Measurements from ENCODE around the gene LDHD. TPM values are rescaled to one million over a fixed set of nuclear protein-coding genes. Genes with fewer than 3 reads are reported as not detected.
"Not testable (repeated sequence)": the region's sequence is repeated elsewhere in the genome, so short reads cannot be mapped to it uniquely, and the experiment has no call there.

The LDHD gene
- polyA plus RNA-seq, 4 donors = 8.7 to 33.8 (median 19.5) TPM

DNA sequence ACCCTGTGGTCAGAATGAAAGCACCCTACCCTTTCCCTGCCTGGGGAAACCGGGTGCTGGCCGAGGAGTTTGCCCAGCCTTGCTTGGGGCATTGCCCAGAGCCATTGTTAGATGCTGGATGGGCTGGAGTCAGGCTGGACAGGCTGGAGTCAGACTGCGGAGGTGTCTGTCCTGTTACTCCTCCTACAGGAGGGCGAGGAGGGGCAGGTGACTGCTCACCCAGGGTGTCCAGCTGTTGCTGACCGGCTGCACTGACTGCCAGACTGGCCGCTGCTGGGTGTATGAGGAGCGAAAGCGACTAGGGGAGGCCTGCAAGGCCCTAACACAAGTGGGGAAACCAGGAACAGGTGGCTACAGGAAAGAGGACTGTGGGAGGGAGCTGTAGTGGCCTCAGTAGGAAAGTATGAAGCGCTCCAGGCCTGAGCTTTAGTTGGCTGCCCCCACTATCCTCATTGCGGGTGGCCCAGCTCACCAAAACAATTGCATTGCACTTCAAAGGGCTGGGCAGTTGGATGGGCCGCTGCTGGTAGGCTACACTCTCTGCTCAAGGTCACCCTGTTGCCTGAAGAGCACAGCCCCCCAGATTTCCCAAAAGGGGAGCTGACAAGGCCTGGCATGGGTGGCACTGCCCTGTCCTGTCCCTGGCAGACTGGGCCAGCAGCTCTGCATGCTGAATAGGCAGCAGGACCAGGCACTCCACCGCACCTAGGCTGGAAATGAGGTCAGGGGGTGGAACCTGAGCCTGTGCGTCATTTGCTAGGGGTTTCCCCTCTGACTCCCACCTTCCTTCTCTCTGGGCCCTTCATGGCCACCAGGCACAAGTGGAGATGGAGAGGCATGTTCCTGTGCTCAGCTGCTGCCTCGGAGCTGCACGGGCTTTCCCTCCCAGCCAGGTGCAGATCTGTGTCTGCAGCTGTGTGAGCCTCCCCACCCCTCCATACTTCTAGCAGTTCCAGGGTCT lies 18.4 kb downstream of the LDHD start:
- FAIRE-seq (no peak), DNase-seq (peak in 1 of 2 donors; percentile 26)
- H3K36me3 ChIP-seq (ENCODE audit: control insufficient read depth in 3 of 3, insufficient read depth in 2 of 3, low read depth in 1 of 3, low read length in 3 of 3) = peaks cover 0 to 45% (median 3%) of the 10 kb centered on the region in 3 donors
- H3K27me3 ChIP-seq (ENCODE audit: control insufficient read depth in 3 of 3, insufficient read depth in 3 of 3, low read length in 3 of 3) = no peaks in the 10 kb centered on the region
- H3K4me3 ChIP-seq (ENCODE audit: low read depth in 1 of 3, low read length in 3 of 3) = no peak overlapping the region
- WGBS, 3 donors = 83 to 85% (median 85%) methylated on average over 14 to 15 of the region's 15 CpGs
- H3K4me1 ChIP-seq (ENCODE audit: control insufficient read depth in 3 of 3, insufficient read depth in 2 of 3, low read depth in 1 of 3, low read length in 2 of 3) = peaks cover 0 to 8% (median 4%) of the 10 kb centered on the region in 3 donors
- peak overlapping the region in 1 of 3 donors; percentile 3 for H3K27ac ChIP-seq (ENCODE audit: low read depth in 1 of 3, low read length in 2 of 3)
- H3K9me3 ChIP-seq (ENCODE audit: control insufficient read depth in 2 of 2, insufficient read depth in 1 of 2, low read depth in 1 of 2, low read length in 1 of 2) = no peaks in the 10 kb centered on the region

DNA sequence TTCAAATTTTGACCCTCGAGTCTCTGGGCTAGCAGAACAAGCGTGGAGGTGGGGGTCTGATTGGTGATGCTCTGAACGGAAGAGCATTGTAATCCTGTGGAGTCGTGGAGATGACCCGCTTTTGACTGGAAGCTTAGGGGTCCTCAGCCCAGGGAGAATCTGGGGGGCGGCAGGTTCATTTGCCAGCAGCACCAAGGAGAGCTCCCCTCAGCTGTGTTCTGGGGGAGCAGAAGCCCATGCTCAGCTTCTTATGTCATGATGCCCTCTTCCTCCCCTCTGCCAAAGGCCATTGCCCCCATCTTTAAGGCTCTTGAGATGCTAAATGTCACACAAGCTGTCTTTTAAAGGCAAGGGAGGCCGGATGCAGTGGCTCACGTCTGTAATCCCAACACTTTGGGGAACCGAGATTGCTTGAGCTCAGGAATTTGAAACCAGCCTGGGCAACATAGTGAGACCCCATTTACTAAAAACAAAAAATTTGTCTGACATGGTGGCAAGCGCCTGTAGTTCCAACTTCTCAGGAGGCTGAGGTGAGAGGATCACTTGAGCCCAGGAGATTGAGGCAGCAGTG lies 19.3 kb downstream of the LDHD start:
- DNase-seq (no peak), FAIRE-seq (no peak)
- Histone ChIP-seq H3K36me3 (ENCODE audit: control insufficient read depth in 3 of 3, insufficient read depth in 2 of 3, low read depth in 1 of 3, low read length in 3 of 3) (peaks cover 0 to 42% (median 3%) of the 10 kb centered on the region in 3 donors), H3K4me1 (ENCODE audit: control insufficient read depth in 3 of 3, insufficient read depth in 2 of 3, low read depth in 1 of 3, low read length in 2 of 3) (peaks cover 0 to 8% (median 7%) of the 10 kb centered on the region in 3 donors), H3K27me3 (ENCODE audit: control insufficient read depth in 3 of 3, insufficient read depth in 3 of 3, low read length in 3 of 3) (no peaks in the 10 kb centered on the region), H3K9me3 (ENCODE audit: control insufficient read depth in 2 of 2, insufficient read depth in 1 of 2, low read depth in 1 of 2, low read length in 1 of 2) (no peaks in the 10 kb centered on the region), H3K27ac (ENCODE audit: low read depth in 1 of 3, low read length in 2 of 3) (no peak overlapping the region), H3K4me3 (ENCODE audit: low read depth in 1 of 3, low read length in 3 of 3) (no peak overlapping the region)
- WGBS, 3 donors = 91 to 92% (median 91%) methylated on average over 10 of the region's 10 CpGs

DNA sequence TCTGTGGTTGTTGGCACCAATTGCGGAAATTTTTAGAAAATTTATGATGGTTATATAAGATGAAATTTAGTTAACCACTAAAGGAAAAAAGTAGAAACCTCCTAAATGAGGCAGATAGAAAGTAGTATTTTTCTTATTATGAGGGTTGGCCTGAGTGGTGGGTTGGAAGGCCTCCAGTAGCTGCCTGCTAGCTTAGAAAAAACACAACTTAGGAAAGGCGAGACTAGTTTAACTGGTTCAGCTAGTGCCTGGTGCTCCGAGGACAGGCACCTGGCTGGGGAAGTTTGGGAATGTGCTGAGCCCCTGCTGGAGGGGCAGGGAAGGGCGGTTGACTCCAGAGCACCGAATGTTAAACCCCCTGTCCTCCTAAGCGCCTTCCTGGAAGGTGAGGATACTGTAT lies 19.9 kb downstream of the LDHD start:
- Histone ChIP-seq H3K4me3 (ENCODE audit: low read depth in 1 of 3, low read length in 3 of 3) (no peak overlapping the region), H3K27me3 (ENCODE audit: control insufficient read depth in 3 of 3, insufficient read depth in 3 of 3, low read length in 3 of 3) (no peaks in the 10 kb centered on the region), H3K36me3 (ENCODE audit: control insufficient read depth in 3 of 3, insufficient read depth in 2 of 3, low read depth in 1 of 3, low read length in 3 of 3) (peaks cover 0 to 42% (median 3%) of the 10 kb centered on the region in 3 donors), H3K27ac (ENCODE audit: low read depth in 1 of 3, low read length in 2 of 3) (no peak overlapping the region), H3K9me3 (ENCODE audit: control insufficient read depth in 2 of 2, insufficient read depth in 1 of 2, low read depth in 1 of 2, low read length in 1 of 2) (no peaks in the 10 kb centered on the region), H3K4me1 (ENCODE audit: control insufficient read depth in 3 of 3, insufficient read depth in 2 of 3, low read depth in 1 of 3, low read length in 2 of 3) (peaks cover 0 to 8% (median 7%) of the 10 kb centered on the region in 3 donors)
- FAIRE-seq (no peak), DNase-seq (no peak)
- WGBS, 3 donors = 47 to 71% (median 55%) methylated on average over 6 of the region's 6 CpGs

DNA sequence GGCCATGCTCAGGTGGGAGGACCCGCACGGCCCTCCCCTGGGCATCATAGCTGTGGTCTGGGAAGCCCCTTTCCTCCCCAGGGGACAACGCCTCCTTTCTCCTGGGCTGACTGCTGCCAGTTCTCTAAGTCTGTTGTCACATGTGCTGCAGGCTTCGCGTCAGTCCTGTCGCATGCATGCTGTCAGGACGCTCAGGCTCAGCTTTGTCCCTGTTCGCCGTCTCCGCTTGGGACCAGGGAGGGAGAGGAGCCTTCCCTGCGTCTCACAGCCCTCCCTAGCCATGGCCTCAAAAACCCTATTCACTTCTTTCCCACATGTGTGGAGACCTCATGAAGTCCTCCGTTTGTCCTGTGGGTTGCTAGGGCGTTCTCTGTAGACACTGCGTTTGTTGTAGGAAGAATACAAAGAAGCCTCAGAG lies 21.4 kb downstream of the LDHD start:
- Histone ChIP-seq H3K4me1 (ENCODE audit: control insufficient read depth in 3 of 3, insufficient read depth in 2 of 3, low read depth in 1 of 3, low read length in 2 of 3) (peaks cover 0 to 8% (median 7%) of the 10 kb centered on the region in 3 donors), H3K9me3 (ENCODE audit: control insufficient read depth in 2 of 2, insufficient read depth in 1 of 2, low read depth in 1 of 2, low read length in 1 of 2) (no peaks in the 10 kb centered on the region), H3K27ac (ENCODE audit: low read depth in 1 of 3, low read length in 2 of 3) (no peak overlapping the region), H3K27me3 (ENCODE audit: control insufficient read depth in 3 of 3, insufficient read depth in 3 of 3, low read length in 3 of 3) (no peaks in the 10 kb centered on the region), H3K4me3 (ENCODE audit: low read depth in 1 of 3, low read length in 3 of 3) (no peak overlapping the region), H3K36me3 (ENCODE audit: control insufficient read depth in 3 of 3, insufficient read depth in 2 of 3, low read depth in 1 of 3, low read length in 3 of 3) (peaks cover 0 to 41% (median 3%) of the 10 kb centered on the region in 3 donors)
- DNase-seq (no peak), FAIRE-seq (no peak)
- WGBS, 3 donors = 90 to 99% (median 93%) methylated on average over 14 of the region's 14 CpGs

DNA sequence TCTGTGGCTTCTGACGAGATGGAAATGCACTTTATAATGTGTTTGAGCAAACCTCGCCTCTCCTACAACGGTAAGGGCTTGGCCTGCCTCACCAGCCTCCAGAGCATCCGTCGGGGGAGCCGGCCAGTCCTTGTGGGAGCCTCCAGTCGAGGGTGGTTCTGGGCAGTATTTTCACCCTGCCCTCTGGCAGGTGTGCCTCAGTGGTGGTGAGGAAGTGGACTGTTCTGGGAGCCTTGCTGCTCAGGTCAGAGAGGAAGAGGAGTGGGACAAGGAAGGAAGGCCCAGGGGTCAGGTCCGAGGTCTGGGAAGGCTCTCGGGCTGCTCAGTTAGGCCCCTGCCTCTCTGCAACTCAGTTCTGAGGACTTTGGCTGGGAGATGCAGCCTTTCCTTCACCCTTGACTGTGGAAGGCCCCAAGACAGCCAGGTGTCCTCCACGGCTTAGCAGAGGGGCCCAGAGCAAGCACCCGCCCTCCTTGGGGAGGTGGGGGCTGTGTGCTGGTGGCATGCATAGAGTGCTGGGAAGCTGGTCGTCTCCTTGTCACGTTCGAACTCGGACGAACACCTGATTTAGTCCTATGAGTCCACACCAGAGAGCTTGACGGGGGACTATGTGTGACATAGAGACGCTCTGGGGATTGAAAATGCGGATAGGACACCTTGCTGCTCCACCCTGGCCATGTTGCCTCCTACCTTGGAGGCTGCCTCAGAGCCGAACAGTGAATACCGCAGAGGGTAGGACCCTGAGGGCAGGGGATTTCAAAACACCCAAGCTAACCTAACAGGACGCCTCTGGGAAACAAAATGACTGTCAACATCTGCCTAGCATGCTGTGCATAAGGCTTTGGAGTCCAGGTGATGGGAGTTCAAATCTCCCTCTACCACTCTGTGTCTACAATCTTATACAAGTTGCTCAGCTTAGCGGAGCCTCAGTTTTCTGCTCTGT lies 22.7 kb downstream of the LDHD start:
- H3K36me3 ChIP-seq (ENCODE audit: control insufficient read depth in 3 of 3, insufficient read depth in 2 of 3, low read depth in 1 of 3, low read length in 3 of 3) = peaks cover 0 to 34% (median 3%) of the 10 kb centered on the region in 3 donors
- peaks cover 0 to 8% (median 7%) of the 10 kb centered on the region in 3 donors for H3K4me1 ChIP-seq (ENCODE audit: control insufficient read depth in 3 of 3, insufficient read depth in 2 of 3, low read depth in 1 of 3, low read length in 2 of 3)
- no peak overlapping the region for H3K27ac ChIP-seq (ENCODE audit: low read depth in 1 of 3, low read length in 2 of 3)

DNA sequence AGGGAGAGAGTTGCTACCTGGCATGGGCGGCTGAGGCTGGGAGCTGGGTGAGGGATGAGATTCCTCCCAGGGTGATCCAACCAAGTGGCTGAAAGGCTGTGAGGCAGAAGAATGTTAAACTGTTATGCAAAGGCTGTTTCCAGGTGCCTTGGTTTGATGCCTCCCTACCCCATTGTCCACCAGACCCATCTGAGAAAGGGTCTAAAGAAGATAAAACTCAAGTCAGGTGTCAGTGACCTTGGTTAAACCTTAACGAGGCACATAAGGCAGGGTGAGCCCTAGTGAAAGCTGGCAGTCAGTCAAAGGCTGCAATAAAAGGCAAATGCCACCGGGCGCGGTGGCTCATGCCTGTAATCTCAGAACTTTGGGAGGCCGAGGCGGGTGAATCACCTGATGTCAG lies 23.8 kb downstream of the LDHD start:
- peak overlapping the region in 1 of 3 donors; percentile 54 for H3K27ac ChIP-seq (ENCODE audit: low read depth in 1 of 3, low read length in 2 of 3)
- WGBS, 3 donors = 14 to 55% (median 37%) methylated on average over 7 of the region's 7 CpGs
- peak; percentile 51 to 88 for DNase-seq
- no peak overlapping the region for H3K4me3 ChIP-seq (ENCODE audit: low read depth in 1 of 3, low read length in 3 of 3)
- H3K27me3 ChIP-seq (ENCODE audit: control insufficient read depth in 3 of 3, insufficient read depth in 3 of 3, low read length in 3 of 3) = no peaks in the 10 kb centered on the region
- peaks cover 3 to 9% (median 7%) of the 10 kb centered on the region in 3 donors for H3K4me1 ChIP-seq (ENCODE audit: control insufficient read depth in 3 of 3, insufficient read depth in 2 of 3, low read depth in 1 of 3, low read length in 2 of 3)
- peaks cover 0 to 27% (median 3%) of the 10 kb centered on the region in 3 donors for H3K36me3 ChIP-seq (ENCODE audit: control insufficient read depth in 3 of 3, insufficient read depth in 2 of 3, low read depth in 1 of 3, low read length in 3 of 3)
- no peak for FAIRE-seq
- no peaks in the 10 kb centered on the region for H3K9me3 ChIP-seq (ENCODE audit: control insufficient read depth in 2 of 2, insufficient read depth in 1 of 2, low read depth in 1 of 2, low read length in 1 of 2)

More for the DNA sequence above, 22.7 kb downstream of the LDHD start:
- 91% methylated on average over 23 of the region's 23 CpGs for WGBS, 3 donors
- DNase-seq = no peak
- Histone ChIP-seq H3K4me3 (ENCODE audit: low read depth in 1 of 3, low read length in 3 of 3) (no peak overlapping the region), H3K27me3 (ENCODE audit: control insufficient read depth in 3 of 3, insufficient read depth in 3 of 3, low read length in 3 of 3) (no peaks in the 10 kb centered on the region), H3K9me3 (ENCODE audit: control insufficient read depth in 2 of 2, insufficient read depth in 1 of 2, low read depth in 1 of 2, low read length in 1 of 2) (no peaks in the 10 kb centered on the region)
- FAIRE-seq = no peak

DNA sequence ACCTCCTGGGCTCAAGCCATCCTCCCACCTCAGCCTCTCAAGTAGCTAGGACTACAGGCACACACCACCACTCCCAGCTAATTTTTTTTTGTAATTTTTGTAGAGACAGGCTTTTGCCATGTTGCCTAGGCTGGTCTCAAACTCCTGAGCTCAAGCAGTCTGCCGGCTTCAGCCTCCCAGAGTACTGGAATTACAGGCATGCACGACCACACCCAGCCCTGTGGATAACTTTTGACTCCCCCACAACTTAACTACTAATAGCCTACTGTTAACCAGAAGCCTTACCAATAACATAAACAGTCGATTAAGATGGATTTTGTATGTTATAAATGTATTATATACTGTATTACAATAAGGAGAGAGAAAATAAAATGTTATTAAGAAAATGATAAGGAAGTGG lies 25.0 kb downstream of the LDHD start:
- Histone ChIP-seq H3K4me1 (ENCODE audit: control insufficient read depth in 3 of 3, insufficient read depth in 2 of 3, low read depth in 1 of 3, low read length in 2 of 3) (peaks cover 6 to 14% (median 7%) of the 10 kb centered on the region in 3 donors), H3K36me3 (ENCODE audit: control insufficient read depth in 3 of 3, insufficient read depth in 2 of 3, low read depth in 1 of 3, low read length in 3 of 3) (peaks cover 0 to 26% (median 3%) of the 10 kb centered on the region in 3 donors)
- H3K27ac ChIP-seq (ENCODE audit: low read depth in 1 of 3, low read length in 2 of 3); H3K27me3 ChIP-seq (ENCODE audit: control insufficient read depth in 3 of 3, insufficient read depth in 3 of 3, low read length in 3 of 3); FAIRE-seq; H3K4me3 ChIP-seq (ENCODE audit: low read depth in 1 of 3, low read length in 3 of 3); H3K9me3 ChIP-seq (ENCODE audit: control insufficient read depth in 2 of 2, insufficient read depth in 1 of 2, low read depth in 1 of 2, low read length in 1 of 2): not testable (repeated sequence)
- WGBS, 3 donors = 23 to 59% (median 39%) methylated on average over 3 of the region's 3 CpGs
- peak in 1 of 2 donors; percentile 33 for DNase-seq

Measured in small intestine (tissue), 7 donors.